Astrocyte of the cerebellum (primary cell): ENCODE measurements around the gene EPC2.
A peak's percentile ranks its signal among the peaks of the same experiment; 100 is the strongest.
"Not testable (repeated sequence)": the region's sequence is repeated elsewhere in the genome, so short reads cannot be mapped to it uniquely, and the experiment has no call there.

ENCODE experiments used
- DNase-seq: peaks from one replicate; pipeline ENCODE4 v3.0.0-alpha.2; 2011; ENCODE audit warnings: low read depth
- H3K4me3 ChIP-seq: 2 replicates; pipeline ENCODE4 v1.5.1; 2011; ENCODE audit warnings: mild to moderate bottlenecking, low read depth, low read length, moderate library complexity
- CTCF ChIP-seq: IDR thresholded peaks from 2 replicates; pipeline ENCODE4 v1.5.1; 2012; ENCODE audit warnings: low read length, low read depth, moderate library complexity, mild to moderate bottlenecking; ENCODE audit errors: missing control alignments
- in situ Hi-C: cut with HindIII; loops from 2 replicates; pipeline ENCODE4 v1.10.0; 2017; ENCODE audit warnings: low sequenced_read_pairs

The EPC2 gene

GRCh38 chr2:148667113-148667836 lies 22.7 kb downstream of the EPC2 start:
- no peak for TF ChIP-seq CTCF
- in situ Hi-C loops: no loop called here
- no peak overlapping the region for H3K4me3 ChIP-seq
- DNase-seq: no peak

GRCh38 chr2:148670773-148671172 lies 26.2 kb downstream of the EPC2 start:
- DNase-seq: no peak
- in situ Hi-C loops: no loop called here
- TF ChIP-seq CTCF: no peak
- no peak overlapping the region for H3K4me3 ChIP-seq

GRCh38 chr2:148674063-148675020 lies 29.8 kb downstream of the EPC2 start:
- no peak for DNase-seq
- in situ Hi-C loops: no loop called here
- peak; percentile 58 for TF ChIP-seq CTCF

GRCh38 chr2:148675708-148676107 lies 31.2 kb downstream of the EPC2 start:
- DNase-seq: no peak
- H3K4me3 ChIP-seq: no peak overlapping the region
- in situ Hi-C loops: no loop called here
- no peak for TF ChIP-seq CTCF

More at GRCh38 chr2:148674063-148675020, 29.8 kb downstream of the EPC2 start:
- H3K4me3 ChIP-seq: no peak overlapping the region

GRCh38 chr2:148678302-148679179 lies 34.0 kb downstream of the EPC2 start:
- DNase-seq, in situ Hi-C loops, H3K4me3 ChIP-seq: not testable (repeated sequence)

- DNase-seq: no peak
Measured at GRCh38 chr2:148680462-148680861, 35.9 kb downstream of the EPC2 start.

More at GRCh38 chr2:148680462-148680861, 35.9 kb downstream of the EPC2 start:
- in situ Hi-C loops: no loop called here
- no peak for TF ChIP-seq CTCF
- no peak overlapping the region for H3K4me3 ChIP-seq
